Muscle layer of colon (tissue), 2 donors: ENCODE data around the gene ALDOC.

Experiments used
- H3K27ac ChIP-seq: one replicate; pipeline ENCODE4 v1.7.0; 2013; ENCODE audit warnings: low read depth, mild to moderate bottlenecking, low read length, moderate library complexity
- H3K27me3 ChIP-seq, 2 donors: one replicate each; pipeline ENCODE4 v1.7.0; 2013; ENCODE audit warnings: low read length in 2 of 2, mild to moderate bottlenecking in 2 of 2; ENCODE audit not compliant: insufficient read depth in 2 of 2, control insufficient read depth in 1 of 2
- H3K36me3 ChIP-seq: one replicate; pipeline ENCODE4 v1.7.0; 2013; ENCODE audit warnings: mild to moderate bottlenecking, low read length; ENCODE audit not compliant: insufficient read depth
- H3K4me1 ChIP-seq: one replicate; pipeline ENCODE4 v1.7.0; 2013; ENCODE audit warnings: mild to moderate bottlenecking, low read length; ENCODE audit not compliant: insufficient read depth
- H3K4me3 ChIP-seq, 2 donors: one replicate each; pipeline ENCODE4 v1.7.0; 2013; ENCODE audit warnings: low read length in 2 of 2, low read depth in 1 of 2, mild to moderate bottlenecking in 1 of 2, moderate library complexity in 1 of 2
- H3K9ac ChIP-seq: one replicate; pipeline ENCODE4 v1.7.0; 2013; ENCODE audit warnings: low read length
- H3K9me3 ChIP-seq: one replicate; pipeline ENCODE4 v1.7.0; 2013; ENCODE audit warnings: mild to moderate bottlenecking, low read length
- donor health status: abdominal sarcoma.
- donor health status: Adenocarcinoma of cecum.

Gene ALDOC

DNA sequence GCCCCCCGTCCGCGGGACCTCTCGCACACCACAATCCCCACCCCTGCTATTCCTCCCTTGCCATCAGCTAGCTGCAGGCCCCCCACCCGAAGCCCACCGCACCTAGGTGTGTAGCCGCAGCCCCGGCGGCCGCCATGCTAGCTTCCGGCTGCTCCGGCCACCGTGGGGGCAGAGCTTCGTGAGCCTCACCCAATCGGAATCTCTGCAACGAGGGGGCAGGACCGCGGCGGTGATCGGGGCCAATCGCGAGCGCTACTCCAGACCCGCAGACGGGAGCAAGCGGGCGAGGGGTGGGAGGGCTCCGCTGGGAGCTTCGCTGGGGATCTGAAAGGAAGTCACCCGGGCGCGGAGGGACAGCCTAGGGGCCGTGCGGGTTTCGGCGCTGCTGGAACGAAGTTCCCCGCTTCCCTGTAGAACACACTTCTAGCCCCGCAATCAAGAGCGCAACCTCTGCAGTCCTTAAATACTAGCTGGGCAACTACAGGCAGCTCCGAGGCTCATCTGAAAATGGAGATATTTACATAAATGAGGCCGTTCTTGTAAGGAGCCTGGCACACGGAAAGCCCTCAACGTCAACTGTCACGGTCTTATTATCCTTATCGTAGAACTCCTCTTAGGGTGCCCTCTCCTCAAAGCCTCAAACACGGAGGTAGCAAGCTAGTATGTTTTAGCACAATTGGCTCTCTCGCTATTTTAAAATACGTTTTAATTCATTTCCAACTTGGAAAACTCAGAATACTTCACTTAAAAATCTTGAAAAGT, 5.2 kb downstream of the ALDOC start, which contains the start of gene PIGS:
PIGS (minus strand) TSS at position 164 of the 762 bp plus-strand sequence; CDS start at position 136, 28 bp downstream.
- H3K4me1 ChIP-seq = peaks cover 7% of the 10 kb centered on the region
- no peaks in the 10 kb centered on the region for H3K27me3 ChIP-seq
- peaks cover 6% of the 10 kb centered on the region for H3K36me3 ChIP-seq
- peak within 1 kb of the TSS; percentile 66 to 88 for H3K4me3 ChIP-seq
- H3K9me3 ChIP-seq = no peaks in the 10 kb centered on the region
- H3K27ac ChIP-seq = peak within 1 kb of the TSS; percentile 79
- H3K9ac ChIP-seq = peak within 1 kb of the TSS; percentile 94

DNA sequence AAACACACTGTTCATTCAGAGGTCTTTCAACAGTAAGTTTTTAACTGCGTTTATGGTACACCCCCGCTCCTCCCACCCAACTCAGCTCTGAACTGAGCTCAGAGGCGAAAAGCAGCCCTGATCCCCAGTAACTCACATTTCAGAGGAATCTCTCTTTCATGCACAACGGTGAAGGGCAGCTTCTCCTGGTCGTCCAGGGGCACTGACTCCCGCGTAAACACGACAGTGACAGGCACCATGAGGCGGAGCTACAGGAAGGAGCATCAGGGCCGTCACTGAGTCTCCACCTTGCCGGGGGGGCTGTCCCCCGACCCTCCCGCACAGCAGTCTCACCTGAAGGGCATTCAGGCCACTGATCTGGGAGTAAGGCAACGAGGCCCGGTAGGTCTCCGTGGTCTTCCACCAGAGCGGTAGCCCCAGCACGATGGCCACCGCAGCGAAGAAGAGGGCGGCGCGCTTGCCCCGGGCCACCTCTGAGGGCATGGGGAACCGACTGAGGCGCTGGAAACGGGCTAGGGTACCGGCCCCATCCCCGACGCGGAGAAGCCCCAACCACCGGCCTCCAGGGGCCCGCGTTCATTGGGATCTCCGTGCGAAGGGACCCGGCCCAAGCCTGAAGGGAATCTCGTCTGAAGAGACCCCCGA, 5.9 kb downstream of the ALDOC start:
- H3K27ac ChIP-seq = peak overlapping the region; percentile 75
- H3K9me3 ChIP-seq = no peaks in the 10 kb centered on the region
- peak overlapping the region; percentile 94 for H3K9ac ChIP-seq
- H3K27me3 ChIP-seq = no peaks in the 10 kb centered on the region
- peaks cover 7% of the 10 kb centered on the region for H3K4me1 ChIP-seq
- peak overlapping the region; percentile 66 to 88 for H3K4me3 ChIP-seq
- H3K36me3 ChIP-seq = peaks cover 6% of the 10 kb centered on the region

DNA sequence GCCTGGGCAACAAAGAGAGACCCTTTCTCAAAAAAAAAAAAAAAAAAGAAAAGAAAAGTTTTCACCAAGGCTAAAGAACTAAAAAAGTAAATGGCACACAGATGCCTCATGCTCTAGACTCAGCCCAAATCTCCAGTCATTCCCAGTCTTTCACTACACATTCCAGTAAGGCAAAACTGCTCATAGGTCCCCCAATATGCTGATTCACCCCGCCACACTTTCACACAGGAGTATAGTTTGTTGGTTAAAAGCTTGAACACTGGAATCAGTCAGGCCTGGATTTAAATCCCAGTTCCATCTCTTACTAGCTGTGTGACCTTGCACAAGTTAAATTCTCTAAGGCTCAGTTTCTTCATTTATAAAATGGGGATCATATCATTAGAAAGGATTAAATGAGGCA, 7.2 kb downstream of the ALDOC start:
- Histone ChIP-seq H3K27ac (no peak overlapping the region), H3K27me3 (no peaks in the 10 kb centered on the region), H3K4me3 (no peak overlapping the region), H3K9me3 (no peaks in the 10 kb centered on the region), H3K36me3 (peaks cover 6% of the 10 kb centered on the region), H3K9ac (no peak overlapping the region), H3K4me1 (peaks cover 7% of the 10 kb centered on the region)

DNA sequence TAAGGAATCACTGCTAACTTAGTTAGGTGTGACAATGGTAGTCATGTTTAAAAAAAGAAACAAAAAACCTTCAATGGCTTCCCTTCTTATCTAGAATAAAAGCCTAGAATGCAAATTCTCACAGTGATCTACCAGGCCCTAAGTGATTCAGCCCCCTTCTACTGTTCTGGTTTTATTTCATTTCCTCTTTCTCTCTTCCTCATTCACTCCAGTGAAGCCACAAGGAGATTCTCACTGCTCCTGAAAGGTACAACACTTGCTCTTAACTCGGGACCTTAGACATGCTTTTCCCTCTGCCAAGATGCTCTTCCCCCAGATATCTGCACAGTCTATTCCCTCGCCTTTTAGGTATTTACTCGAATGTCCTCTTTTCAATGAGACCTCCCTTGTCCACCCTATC, 9.1 kb downstream of the ALDOC start:
- no peaks in the 10 kb centered on the region for H3K9me3 ChIP-seq
- H3K36me3 ChIP-seq = peaks cover 15% of the 10 kb centered on the region
- no peak overlapping the region for H3K27ac ChIP-seq
- no peaks in the 10 kb centered on the region for H3K27me3 ChIP-seq
- H3K9ac ChIP-seq = no peak overlapping the region
- peaks cover 7% of the 10 kb centered on the region for H3K4me1 ChIP-seq
- no peak overlapping the region for H3K4me3 ChIP-seq

DNA sequence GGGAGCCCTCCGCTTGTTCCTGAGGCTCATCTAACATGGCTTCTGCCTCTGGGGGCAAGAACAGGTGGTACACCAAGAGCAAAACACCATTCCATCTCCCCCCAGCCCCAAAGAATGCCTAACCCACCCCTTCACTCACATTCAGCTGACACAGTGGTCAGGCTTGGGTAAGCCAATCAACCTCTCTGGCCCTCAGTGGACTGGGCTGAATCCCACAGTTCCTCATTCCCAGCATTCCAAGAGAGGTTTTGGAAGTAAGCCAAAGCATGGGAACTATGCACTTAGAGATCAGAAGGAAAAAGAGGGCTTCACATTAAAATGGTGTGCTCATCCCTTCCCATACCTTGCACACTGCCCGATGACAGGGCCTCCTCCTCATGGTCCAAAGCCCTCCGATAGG, 13.2 kb downstream of the ALDOC start:
- H3K9ac ChIP-seq = no peak overlapping the region
- H3K36me3 ChIP-seq = peaks cover 29% of the 10 kb centered on the region
- H3K27me3 ChIP-seq = no peaks in the 10 kb centered on the region
- H3K9me3 ChIP-seq = no peaks in the 10 kb centered on the region
- no peak overlapping the region for H3K27ac ChIP-seq
- H3K4me1 ChIP-seq = no peaks in the 10 kb centered on the region
- no peak overlapping the region for H3K4me3 ChIP-seq

DNA sequence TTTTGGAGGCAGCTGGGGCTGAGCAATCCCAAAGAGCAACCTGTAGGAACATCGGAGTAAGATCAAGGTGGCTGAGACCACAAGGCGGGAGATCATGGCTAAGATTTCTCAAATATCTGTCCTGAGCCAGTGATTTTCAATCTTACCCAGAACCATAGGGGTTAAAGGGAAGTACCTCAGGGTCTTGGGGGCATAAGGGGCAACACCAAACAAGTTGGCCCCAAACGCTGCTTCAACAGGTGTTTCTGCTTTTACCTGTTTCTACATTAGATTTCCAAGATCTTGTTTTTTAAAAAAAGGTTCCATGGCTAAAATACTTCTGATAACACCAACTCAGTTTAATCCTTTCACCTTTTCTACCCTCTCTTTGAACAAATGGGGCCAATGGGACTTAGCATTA, 21.7 kb downstream of the ALDOC start:
- Histone ChIP-seq H3K36me3 (peaks cover 53% of the 10 kb centered on the region), H3K9me3 (no peaks in the 10 kb centered on the region), H3K27ac (no peak overlapping the region), H3K4me1 (peaks cover 12% of the 10 kb centered on the region), H3K9ac (no peak overlapping the region), H3K27me3 (no peaks in the 10 kb centered on the region), H3K4me3 (no peak overlapping the region)

DNA sequence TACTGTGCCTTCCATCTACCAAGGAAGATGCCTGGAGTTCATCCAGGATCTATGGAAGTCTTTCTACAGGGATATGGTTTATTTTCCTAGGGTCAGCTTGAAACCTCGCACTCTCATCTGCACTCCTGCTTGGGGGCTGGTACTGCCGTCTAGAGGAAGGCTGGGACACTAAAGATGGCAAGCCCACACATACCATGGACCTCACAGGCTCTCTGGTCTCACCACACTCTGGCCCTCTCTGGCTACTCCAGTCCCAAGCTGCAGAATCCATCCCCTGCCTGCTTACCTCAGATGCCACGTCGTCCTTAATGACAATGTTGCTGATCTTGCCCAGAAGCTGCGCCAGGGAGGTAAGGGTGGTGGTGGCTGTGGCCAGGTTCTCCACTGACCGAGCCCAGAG, 22.1 kb downstream of the ALDOC start:
- Histone ChIP-seq H3K36me3 (peaks cover 48% of the 10 kb centered on the region), H3K27me3 (no peaks in the 10 kb centered on the region), H3K27ac (no peak overlapping the region), H3K4me3 (no peak overlapping the region), H3K9me3 (no peaks in the 10 kb centered on the region), H3K9ac (no peak overlapping the region), H3K4me1 (peaks cover 12% of the 10 kb centered on the region)

DNA sequence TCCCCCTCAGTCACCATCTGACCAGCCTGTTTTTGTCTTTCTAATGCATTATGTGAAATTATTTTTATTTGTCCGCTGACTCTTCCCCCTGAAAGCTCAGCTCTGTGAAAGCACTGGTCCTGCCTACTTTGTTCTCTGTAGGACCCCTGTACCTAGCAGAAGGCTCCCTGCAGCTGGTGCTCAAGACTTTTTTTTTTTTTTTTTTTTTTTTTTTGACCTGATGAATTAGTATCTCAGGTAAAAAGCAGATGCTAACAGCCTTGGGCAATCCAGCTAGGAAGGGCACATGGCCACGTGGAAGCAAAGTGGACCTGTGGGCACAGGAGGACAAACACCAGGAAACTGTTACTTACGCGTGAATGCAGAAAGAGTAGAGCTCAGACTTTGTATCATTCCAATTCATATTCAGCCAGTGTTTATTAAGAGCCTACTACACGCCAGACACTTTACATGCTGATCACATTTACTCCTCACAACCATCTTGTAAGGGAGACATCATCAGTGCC, 23.6 kb downstream of the ALDOC start:
- H3K9me3 ChIP-seq = no peaks in the 10 kb centered on the region
- H3K27me3 ChIP-seq = no peaks in the 10 kb centered on the region
- no peak overlapping the region for H3K9ac ChIP-seq
- peak overlapping the region; percentile 7 to 42 for H3K4me3 ChIP-seq
- peaks cover 16% of the 10 kb centered on the region for H3K4me1 ChIP-seq
- no peak overlapping the region for H3K27ac ChIP-seq
- H3K36me3 ChIP-seq = peaks cover 47% of the 10 kb centered on the region

DNA sequence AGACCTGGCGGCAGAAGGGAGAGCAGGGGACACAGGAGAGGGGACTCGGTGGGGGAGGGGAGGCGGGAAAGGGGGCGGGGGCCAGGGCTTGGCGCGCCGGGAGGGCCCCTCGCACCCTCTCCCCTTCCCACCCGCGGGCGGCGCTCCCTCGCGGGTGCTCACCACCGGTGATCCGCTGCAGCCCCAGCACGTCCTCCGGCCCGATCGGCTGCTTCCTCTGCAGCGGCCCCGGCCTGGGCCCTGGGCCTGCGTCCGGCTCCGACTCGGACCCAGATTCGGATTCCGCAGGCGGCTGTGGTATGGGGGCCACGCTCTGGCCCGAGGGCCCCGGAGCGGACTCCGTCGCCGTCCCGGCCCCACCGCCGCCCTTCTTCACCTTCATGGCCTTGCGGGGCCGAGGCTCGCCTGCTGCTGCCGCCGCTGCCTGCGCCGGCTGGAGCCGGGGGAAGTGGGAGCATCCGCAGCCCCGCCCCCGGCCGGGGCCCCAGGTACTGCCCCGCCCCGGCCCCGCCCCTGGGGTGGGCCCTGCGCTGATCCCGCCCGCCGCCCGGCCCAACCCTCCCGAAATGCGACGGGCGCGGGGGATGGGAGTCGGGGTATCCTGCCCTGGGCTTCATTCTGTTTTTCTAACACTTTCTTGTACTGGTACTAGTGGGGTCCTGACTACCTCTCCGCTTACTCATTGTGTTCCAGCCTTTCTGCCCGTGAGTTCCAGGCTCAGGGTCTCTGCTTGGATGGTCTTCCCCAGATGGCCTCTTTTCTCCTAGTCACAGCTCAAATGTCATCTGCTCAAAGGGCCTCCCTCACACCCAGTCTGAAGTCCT, 24.3 kb downstream of the ALDOC start, which contains the start of gene UNC119:
UNC119 (minus strand) TSS at position 449 of the 824 bp plus-strand sequence; CDS start at position 382, 67 bp downstream.
- H3K27me3 ChIP-seq = no peaks in the 10 kb centered on the region
- H3K36me3 ChIP-seq = peaks cover 41% of the 10 kb centered on the region
- H3K27ac ChIP-seq = no peak within 1 kb of the TSS
- peak within 1 kb of the TSS; percentile 63 to 77 for H3K4me3 ChIP-seq
- H3K4me1 ChIP-seq = peaks cover 16% of the 10 kb centered on the region
- no peaks in the 10 kb centered on the region for H3K9me3 ChIP-seq
- no peak within 1 kb of the TSS for H3K9ac ChIP-seq

DNA sequence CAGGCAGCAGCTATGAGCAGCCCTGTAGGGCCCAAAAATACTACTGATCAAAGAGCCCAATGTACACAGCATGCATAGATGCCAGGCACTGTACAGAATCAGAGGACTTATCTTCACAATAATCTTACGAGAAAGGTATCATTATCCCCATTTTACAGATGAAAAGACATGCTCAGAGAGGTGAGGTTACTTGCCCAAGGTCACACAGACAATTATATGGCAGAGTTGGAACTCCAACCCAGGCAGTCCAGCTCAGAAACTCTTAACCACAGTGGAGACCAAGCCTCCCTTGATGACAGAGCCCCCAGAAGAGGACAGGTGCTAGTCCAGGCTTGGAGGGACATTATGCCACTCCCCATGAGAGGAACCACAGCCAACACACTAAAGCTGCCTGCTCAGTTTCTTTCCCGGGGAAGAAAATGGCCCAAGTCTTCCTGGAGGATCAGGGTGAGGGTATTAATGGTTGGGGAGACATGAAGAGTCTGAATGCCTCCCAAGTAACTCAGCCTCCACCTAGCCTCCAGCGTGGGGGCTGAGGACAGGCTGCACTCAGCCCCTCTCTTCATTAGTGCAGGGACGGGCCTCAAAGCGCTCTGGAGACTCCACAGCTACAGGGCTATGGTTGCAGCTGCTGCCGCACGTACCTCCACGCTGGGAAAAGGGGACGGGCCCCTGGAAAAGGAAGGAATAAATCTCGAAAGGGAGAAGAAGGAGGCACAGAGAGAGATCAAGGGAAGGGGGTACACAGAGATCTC, 25.1 kb downstream of the ALDOC start:
- no peaks in the 10 kb centered on the region for H3K9me3 ChIP-seq
- H3K36me3 ChIP-seq = peaks cover 33% of the 10 kb centered on the region
- no peak overlapping the region for H3K27ac ChIP-seq
- no peak overlapping the region for H3K9ac ChIP-seq
- H3K4me3 ChIP-seq = peak overlapping the region; percentile 63 to 77
- peaks cover 16% of the 10 kb centered on the region for H3K4me1 ChIP-seq
- H3K27me3 ChIP-seq = no peaks in the 10 kb centered on the region
